NCI-H2196 treated with DMSO at 0.1 percent for 48 hours (cell line): Measurements from ENCODE around the gene L3MBTL4.

Source experiments
- DNase-seq: peaks from one replicate; lab custom pipeline; 2025; ENCODE audit not compliant: unreplicated experiment; lab: John Stamatoyannopoulos, UW

L3MBTL4 gene

DNA sequence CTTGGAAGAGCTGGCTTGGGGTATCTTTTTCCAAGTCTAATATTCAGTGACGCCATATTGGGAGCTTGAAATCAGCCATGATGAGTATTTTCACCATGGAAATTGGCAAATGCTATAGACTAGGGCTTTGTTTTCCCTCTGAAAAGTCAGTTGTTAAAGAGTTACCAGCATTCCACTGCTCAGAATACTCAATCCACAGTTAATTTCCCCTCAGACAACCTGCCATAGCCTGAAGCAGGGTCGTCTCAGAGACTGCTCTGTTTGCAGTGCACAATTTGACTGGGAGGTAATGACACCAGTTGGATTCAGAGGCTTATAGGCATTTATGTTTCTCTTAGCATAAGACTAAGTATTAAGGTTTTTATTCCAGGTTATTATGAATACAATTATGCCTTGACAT lies 483.9 kb downstream of the L3MBTL4 start:
- DNase-seq: no peak

DNA sequence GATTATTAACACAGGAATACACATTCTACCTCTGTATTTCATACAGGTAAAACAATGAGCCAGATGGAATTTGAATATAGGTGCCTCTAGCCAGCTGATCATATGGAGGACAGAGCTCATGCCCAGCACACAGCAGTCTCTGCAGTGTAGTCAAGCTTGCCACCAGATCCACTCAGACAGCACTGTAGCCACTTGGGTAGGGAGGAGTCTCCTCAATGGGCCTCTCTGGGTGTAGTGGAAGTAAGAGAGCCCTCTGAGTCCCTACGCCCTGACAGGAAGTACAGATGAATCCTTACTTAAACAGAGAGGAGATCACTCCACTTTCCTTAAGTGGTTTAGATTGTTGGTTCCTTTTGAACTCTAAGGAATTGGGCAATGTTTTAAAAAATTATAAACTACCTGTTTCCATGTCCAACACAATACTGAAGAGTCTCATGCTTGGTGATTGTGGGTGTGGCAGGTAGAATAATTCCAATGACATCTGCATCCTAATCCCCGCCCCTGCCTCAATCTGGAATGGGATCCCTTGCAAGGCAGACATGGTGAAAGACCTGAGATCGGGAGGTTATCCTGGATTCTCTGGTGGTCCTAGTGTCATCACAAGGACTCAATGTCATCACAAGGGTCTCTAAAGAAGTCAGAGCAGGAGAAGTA lies 496.4 kb downstream of the L3MBTL4 start:
- DNase-seq: no peak

GRCh38 chr18:5914951-5915350 lies 499.8 kb downstream of the L3MBTL4 start:
- no peak for DNase-seq

DNA sequence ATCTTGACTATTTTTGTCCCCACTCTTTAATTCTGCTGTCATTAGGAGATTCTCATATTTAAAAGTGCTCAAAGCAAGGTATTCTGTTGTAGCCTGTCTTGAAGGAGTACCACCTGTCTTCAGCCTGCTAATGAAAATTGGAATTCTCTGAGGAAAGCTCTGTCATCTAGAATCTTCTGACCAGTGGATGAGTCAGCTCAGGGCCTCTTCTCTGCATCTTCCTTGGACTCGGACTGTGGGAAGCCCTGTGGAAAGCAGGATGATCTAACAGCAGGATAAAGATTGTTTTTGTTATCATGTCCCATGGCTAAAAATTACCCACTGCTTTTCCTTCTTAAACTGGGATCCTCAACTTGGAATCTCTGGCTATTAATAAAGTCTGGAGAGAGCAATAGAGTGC lies 500.7 kb downstream of the L3MBTL4 start:
- no peak for DNase-seq

DNA sequence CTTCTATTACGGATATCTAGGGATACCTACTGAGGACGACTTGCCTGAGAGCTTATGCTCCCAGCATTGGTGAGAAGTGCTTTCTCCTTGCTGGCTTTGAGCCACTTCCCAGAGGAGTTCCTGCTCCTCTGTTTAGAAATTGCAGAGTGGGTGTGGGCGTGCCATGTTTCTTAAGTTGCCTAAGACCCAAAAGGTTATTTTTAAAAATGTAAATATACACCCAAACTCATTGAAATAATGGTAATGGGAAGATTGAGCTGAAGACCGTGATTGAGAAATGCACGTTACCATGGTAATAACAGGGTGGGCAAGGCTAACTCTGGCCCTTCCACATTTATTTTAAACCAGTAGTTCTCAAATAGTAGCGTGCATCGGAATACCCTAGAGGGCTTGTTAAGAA lies 502.1 kb downstream of the L3MBTL4 start:
- no peak for DNase-seq

DNA sequence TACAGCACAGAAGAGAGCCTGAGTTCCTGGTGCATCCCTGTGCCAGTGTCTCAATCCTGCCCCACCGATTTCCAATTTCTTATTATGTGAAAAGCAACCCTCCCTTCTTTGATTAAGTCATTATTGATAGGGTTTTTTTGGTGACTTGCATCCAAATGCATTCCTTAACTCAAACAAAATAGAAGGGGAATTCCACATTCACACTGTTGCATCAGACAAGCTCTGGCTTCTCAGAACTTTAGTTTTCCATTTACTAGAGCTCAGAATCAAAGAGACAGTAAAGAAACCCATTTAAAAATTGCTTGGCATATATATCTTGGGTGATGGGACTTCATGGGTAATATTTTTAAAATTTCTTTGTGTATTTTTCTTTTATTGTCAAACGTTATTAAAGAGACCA lies 505.6 kb downstream of the L3MBTL4 start:
- no peak for DNase-seq
